Measurements from ENCODE around the gene PPM1F.
"Not testable (repeated sequence)": the region's sequence is repeated elsewhere in the genome, so short reads cannot be mapped to it uniquely, and the experiment has no call there.

PPM1F gene

GRCh38 chr22:21943571-21944448 lies 8.8 kb downstream of the PPM1F start:
- TF ChIP-seq CTCF (IDR thresholded peaks at IDR 0.05; ENCODE audit: low read depth, low read length), result no peak
- no peak for DNase-seq (ENCODE audit: low read depth, low spot score)
- H3K4me3 ChIP-seq (ENCODE audit: low read depth, low read length), result no peak overlapping the region
- in situ Hi-C loops (cut with HindIII; ENCODE audit: low sequenced_read_pairs), result loop anchor here (25.0 kb wide), 1 partner anchor 232 kb away; no protein-coding TSS in a partner anchor

- in situ Hi-C loops (cut with HindIII; ENCODE audit: low sequenced_read_pairs), result loop anchor here (25.0 kb wide), 1 partner anchor 230 kb away; no protein-coding TSS in a partner anchor
- peak; percentile 91 for DNase-seq (ENCODE audit: low read depth, low spot score)
- no peak for TF ChIP-seq CTCF (IDR thresholded peaks at IDR 0.05; ENCODE audit: low read depth, low read length)
- no peak overlapping the region for H3K4me3 ChIP-seq (ENCODE audit: low read depth, low read length)
Measured at GRCh38 chr22:21942407-21943343, 10.0 kb downstream of the PPM1F start.

GRCh38 chr22:21941921-21942320 lies 10.7 kb downstream of the PPM1F start:
- TF ChIP-seq CTCF (IDR thresholded peaks at IDR 0.05; ENCODE audit: low read depth, low read length), result no peak
- in situ Hi-C loops (cut with HindIII; ENCODE audit: low sequenced_read_pairs), result loop anchor here (25.0 kb wide), 1 partner anchor 230 kb away; no protein-coding TSS in a partner anchor
- no peak for DNase-seq (ENCODE audit: low read depth, low spot score)
- no peak overlapping the region for H3K4me3 ChIP-seq (ENCODE audit: low read depth, low read length)

GRCh38 chr22:21940521-21940920 lies 12.1 kb downstream of the PPM1F start:
- no peak for DNase-seq (ENCODE audit: low read depth, low spot score)
- in situ Hi-C loops (cut with HindIII; ENCODE audit: low sequenced_read_pairs), result loop anchor here (25.0 kb wide), 1 partner anchor 228 kb away; no protein-coding TSS in a partner anchor
- H3K4me3 ChIP-seq (ENCODE audit: low read depth, low read length), result no peak overlapping the region
- TF ChIP-seq CTCF (IDR thresholded peaks at IDR 0.05; ENCODE audit: low read depth, low read length), result no peak

GRCh38 chr22:21939935-21940334 lies 12.7 kb downstream of the PPM1F start:
- in situ Hi-C loops (cut with HindIII; ENCODE audit: low sequenced_read_pairs), result loop anchor here (25.0 kb wide), 1 partner anchor 228 kb away; no protein-coding TSS in a partner anchor
- H3K4me3 ChIP-seq (ENCODE audit: low read depth, low read length), result not testable (repeated sequence)

GRCh38 chr22:21939461-21939913 lies 13.2 kb downstream of the PPM1F start:
- no peak overlapping the region for H3K4me3 ChIP-seq (ENCODE audit: low read depth, low read length)
- no peak for TF ChIP-seq CTCF (IDR thresholded peaks at IDR 0.05; ENCODE audit: low read depth, low read length)
- in situ Hi-C loops (cut with HindIII; ENCODE audit: low sequenced_read_pairs), result loop anchor here (25.0 kb wide), 1 partner anchor 227 kb away; no protein-coding TSS in a partner anchor
- DNase-seq (ENCODE audit: low read depth, low spot score), result no peak

More at GRCh38 chr22:21939935-21940334, 12.7 kb downstream of the PPM1F start:
- DNase-seq (ENCODE audit: low read depth, low spot score), result not testable (repeated sequence)
